HG03108 (cell line): Measurements from ENCODE around the gene CENPM.

ENCODE experiments used
- ATAC-seq: cut with Tn5 transposase; IDR thresholded peaks from one replicate; pipeline ENCODE4 v1.9.1; 2021; ENCODE audit warnings: moderate library complexity; ENCODE audit not compliant: unreplicated experiment

CENPM gene

DNA sequence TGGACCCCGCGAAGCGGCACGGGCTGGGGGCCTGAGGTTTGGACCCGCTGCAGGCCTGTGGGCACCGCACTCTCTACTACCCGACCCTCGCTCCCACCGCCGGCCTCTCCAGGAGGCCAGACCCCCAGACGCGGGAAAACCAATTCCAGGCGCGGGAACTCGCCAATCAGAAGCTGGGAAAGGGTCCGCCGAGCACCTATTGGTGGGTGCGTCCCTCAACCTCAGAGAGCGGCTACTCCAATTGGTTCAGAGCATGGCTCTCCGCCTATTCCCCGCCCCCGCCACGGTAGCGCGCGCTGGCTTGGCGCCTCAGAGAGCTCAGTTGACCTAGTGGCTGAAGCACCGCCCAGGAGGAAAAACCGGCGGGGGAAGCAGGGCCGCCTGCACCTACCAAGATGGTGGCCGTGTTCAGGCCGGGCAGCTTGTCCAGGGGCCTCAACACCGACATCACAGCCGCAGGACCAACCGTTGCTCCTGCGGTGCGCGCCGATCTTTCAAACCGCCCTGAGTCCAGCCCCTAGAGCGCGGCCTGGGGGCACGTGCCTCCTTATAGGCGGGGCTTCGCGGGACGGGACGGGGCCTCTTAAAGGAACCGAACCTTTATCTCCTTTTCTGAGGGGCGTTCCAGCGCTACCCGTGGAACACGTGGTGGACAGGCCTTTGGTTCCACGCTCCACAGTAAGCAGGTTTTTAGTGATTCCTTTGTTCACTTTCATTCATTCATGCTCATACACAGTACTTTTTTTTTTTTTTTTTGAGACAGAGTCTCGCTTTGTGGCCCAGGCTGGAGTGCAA lies at the start of gene CENPM:
CENPM (minus strand) TSS at position 524 of the 795 bp plus-strand sequence; CDS start at position 448, 76 bp downstream.
- peak; percentile 59 for ATAC-seq

DNA sequence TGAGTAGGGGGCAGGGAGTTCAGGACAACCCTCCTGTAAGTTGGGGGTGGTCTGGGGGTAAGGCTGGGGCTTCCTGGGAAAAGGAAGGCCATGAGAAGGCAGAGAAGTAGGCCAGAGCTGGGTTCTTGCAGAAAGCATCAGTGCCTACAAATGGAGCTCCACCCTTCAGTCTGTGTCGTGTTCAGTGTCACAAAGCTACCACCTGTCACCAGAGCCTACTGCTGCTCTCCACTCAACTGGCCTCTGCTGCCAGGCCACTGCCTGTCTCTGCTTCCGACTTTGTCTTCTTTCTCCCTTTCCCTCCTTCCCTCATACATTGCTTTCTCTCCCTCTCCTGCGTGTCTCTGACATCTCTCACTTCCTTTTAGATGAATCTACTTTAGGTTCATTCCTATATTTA lies 48.3 kb upstream of the CENPM start:
- no peak for ATAC-seq

- no peak for ATAC-seq
These were observed 45.5 kb upstream of the CENPM start for GRCh38 chr22:41992496-41992895.

DNA sequence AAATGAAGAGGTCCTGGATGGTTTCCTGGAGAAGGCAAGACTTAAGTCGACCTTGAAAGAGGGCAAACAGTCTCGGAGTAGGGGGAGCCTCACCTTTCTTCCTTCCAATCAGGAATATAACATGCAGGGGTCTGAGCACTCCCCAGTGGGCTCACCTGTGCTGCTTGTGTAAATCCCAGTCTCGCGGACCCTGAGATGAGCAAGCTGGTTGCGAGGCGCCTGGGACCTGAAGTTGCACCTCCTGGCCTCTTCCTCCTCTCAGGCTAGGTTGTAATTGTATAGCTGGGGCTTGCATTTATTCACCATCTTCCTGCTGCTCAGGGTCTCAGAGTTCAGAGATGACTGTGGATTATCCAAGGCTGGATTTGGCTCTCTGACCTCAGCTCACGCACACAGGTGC lies 44.2 kb upstream of the CENPM start:
- ATAC-seq: no peak

GRCh38 chr22:41989246-41989645 lies 42.3 kb upstream of the CENPM start:
- ATAC-seq: no peak

DNA sequence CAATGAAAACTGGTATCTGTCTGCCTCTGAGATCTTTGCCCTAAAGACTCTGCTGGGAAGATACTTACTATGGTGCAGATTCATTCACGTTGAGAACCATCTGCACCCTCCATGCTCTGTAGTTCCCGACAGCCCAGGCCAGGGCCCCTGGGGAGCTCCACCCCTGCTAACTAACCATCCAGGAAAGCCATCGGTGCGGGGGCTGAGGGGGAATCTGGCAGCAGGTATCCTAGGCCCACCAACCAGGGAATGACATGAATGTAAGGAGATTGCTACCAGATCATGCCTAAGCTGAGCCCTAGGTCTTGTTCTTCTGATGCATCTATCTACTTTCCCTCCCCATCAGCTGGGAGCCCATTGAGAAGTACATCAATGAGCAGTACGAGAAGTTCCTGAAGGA lies 40.3 kb upstream of the CENPM start:
- ATAC-seq: no peak

- ATAC-seq: no peak
These were observed 36.8 kb upstream of the CENPM start for GRCh38 chr22:41983513-41984405.

DNA sequence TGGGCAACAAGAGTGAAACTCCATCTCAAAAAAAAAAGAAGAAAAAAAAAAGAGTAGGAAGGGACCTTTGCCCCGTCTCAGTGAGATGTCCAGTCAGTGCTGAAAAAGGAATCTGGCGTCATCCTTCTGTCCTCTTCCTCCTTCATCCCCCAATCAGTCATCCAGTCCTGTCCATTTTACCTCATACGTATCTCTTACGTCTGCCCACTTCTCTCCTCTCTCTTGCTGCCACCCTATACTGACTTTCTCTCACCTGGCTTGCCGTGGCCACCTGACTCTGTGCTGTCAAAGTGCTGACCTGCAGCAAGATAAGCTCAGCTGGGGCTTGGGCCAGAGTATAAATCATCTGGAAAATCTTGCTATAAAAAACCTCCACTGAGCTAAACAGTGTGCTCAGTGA lies 35.9 kb upstream of the CENPM start:
- no peak for ATAC-seq

GRCh38 chr22:41979423-41980250 lies 32.7 kb upstream of the CENPM start:
- no peak for ATAC-seq

DNA sequence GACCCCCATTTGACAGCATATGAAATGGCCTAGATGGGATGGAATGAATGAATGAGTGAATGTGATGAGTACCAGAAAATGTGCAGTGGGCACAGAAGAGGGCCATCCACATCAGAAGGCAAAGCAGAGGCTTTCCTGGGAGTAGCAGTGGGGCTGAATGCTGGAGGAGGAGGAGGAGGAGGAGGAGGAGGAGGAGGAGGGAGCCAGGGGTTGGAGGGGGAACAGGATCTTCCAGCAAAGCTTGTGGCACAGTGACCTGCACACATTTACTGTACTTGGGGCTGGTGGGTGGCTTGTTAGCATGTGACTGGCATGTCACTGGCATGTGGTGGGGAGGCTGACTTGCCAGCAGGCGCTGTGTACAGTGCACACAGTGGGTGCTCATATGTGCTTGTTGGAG lies 31.8 kb upstream of the CENPM start:
- no peak for ATAC-seq

DNA sequence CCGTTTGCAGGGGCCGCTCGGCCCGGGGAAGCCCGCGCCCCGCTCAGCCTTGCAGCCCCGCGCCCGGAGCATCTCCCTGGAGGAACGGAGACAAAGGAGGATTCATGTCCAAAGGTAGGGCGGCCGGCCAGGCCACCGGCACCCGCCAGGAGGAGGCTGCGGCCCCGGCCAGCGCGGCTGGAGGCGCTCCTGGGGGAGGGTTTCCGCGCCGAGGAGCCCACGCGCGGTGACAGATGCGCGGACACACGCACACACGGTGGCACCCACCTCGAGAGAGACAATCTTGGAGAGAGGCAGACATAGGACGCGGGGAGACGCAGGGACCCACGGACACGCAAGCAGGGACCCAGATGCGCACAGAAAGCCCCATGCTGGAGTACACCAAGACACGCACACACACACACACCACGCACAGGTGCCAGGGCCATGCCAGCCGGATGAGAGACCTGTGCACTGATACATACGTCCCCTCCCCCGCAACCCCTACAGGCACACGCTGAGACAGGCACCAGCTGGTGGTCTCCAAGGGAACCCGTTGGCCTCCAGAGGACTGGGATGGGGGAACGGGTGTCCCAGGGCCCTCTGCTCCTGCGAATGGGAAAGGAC lies 30.1 kb upstream of the CENPM start:
- no peak for ATAC-seq

GRCh38 chr22:41976070-41976901 lies 29.3 kb upstream of the CENPM start:
- no peak for ATAC-seq

DNA sequence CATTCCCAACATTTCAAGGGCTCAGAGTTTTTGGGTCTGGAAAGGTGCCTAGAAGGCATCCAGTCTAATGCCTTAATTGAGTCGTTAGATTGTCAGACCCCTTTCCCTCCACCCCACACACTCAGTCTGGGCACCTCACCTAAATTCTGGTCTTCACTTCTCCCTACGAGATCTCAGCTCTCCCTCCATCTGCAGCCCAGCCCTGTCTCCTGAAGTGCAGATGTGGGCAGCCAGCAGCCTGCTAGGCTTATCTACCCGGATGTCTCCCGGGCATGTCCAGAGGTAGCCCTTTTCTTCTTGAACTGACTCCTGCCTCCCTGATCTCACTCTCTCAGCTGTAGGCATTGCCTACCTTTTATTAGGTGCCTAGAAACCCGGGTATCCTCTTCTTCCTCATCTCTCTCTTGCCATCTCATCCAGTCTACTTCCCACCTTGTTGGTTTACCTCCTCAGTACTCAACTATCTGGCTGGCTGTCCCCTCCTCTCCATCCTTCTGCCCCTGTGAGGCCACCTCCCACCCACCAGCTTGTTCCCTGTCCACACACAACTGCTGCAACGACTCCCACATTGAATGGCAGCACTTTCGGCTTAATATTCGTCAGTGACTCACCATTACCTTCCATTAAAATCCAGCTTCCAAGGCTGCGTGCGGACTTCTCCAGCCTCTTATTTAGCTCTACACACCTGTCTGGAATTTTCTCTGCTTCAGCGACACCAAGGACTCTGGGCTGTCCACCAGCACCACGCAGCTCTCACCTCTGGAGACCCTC lies 28.5 kb upstream of the CENPM start:
- ATAC-seq: no peak

GRCh38 chr22:41974691-41975290 lies 27.8 kb upstream of the CENPM start:
- no peak for ATAC-seq

DNA sequence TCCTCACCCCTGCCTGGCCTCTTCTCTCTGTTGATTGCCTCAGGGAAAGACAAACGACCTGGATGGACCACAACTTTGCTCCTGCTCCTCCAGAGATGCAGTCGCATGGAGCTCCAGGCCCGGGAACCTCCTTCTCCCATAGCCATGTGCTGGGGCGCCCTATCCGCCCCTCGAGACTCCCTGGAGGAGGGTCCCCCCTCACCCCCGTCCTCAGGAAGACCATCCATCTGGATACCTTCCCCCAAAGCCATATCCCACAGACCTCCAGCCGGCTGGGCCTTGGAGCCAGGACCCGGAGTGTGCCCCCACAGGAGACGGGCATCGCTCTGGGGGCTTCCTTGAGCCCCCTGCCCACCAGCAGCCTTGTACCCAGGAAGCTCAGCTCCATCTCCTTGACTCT lies 24.5 kb upstream of the CENPM start:
- no peak for ATAC-seq

- no peak for ATAC-seq
These were observed 23.6 kb upstream of the CENPM start for GRCh38 chr22:41970601-41971000.

GRCh38 chr22:41969110-41969646 lies 22.2 kb upstream of the CENPM start, which contains the start of gene SEPTIN3:
Gene SEPTIN3 (plus strand): TSS chr22:41969443. CDS start chr22:41971493, 2,050 bp downstream.
- no peak for ATAC-seq

DNA sequence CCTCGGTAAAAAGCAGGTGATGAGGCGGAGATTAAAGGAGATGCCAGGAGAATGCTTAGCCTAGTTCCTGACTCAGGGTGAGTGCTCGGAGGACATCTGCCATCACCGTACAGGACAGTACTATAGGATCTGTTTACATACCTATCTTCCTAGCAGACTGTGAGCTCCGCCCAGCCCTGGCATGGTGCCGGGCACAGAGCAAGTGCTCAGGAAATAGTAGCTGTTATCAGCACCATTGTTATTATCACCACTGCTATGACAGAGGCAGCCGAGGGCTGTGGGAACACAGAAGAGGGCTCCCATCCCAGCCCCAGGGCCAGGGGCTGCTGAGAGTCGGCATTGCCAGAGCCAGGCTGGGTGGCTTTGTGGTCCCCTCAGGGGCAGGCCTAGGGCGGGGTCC lies 21.6 kb upstream of the CENPM start:
- ATAC-seq: no peak
